Epidermal melanocyte (primary cell): Measurements from ENCODE around the gene SLC23A2.
A peak's percentile ranks its signal among the peaks of the same experiment; 100 is the strongest.
"Not testable (repeated sequence)": the region's sequence is repeated elsewhere in the genome, so short reads cannot be mapped to it uniquely, and the experiment has no call there.

ENCODE experiments used
- DNase-seq: peaks from one replicate; pipeline ENCODE4 v3.0.0; 2011; ENCODE audit warnings: low spot score; ENCODE audit not compliant: insufficient read length

SLC23A2 gene

DNA sequence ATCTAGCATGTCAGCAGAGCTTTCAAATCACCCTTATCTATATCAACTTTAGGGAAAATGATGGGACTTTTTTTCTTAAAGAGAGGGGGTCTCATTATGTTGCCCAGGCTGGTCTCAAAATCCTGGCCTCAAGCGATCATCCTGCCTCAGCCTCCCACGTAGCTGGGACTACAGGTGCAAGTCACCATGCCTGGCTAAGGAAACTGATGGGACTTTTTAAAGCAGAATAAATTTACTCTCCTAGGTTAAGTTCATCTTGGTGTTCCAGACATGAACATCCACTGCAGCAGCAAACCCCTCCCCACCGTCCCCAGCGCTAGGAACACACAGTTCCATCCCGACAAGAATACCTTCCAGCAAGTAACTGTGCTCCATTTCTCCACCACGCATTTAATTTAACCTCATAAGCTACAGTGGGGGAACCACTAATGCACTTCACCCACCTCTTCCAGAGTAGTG is 64.9 kb downstream of the SLC23A2 start:
- no peak for DNase-seq

DNA sequence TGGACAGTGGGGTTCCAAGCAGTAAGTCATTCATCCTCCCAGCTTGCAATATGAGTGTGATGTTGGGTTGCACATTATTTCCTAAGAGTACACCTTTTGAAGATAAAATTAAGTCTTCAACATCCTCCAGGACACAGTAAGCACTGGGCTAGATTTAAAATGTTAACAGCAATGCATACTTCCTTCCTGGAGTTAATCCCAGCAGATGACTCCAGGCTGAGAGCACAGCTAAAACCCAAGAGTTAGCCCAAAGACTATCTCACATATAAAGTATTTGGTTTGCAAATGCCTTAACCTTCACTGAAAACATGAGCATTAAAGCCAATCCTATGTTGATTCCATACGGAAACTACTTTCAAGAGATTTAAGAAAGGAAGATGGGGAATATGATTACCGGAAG is 69.2 kb downstream of the SLC23A2 start:
- no peak for DNase-seq

DNA sequence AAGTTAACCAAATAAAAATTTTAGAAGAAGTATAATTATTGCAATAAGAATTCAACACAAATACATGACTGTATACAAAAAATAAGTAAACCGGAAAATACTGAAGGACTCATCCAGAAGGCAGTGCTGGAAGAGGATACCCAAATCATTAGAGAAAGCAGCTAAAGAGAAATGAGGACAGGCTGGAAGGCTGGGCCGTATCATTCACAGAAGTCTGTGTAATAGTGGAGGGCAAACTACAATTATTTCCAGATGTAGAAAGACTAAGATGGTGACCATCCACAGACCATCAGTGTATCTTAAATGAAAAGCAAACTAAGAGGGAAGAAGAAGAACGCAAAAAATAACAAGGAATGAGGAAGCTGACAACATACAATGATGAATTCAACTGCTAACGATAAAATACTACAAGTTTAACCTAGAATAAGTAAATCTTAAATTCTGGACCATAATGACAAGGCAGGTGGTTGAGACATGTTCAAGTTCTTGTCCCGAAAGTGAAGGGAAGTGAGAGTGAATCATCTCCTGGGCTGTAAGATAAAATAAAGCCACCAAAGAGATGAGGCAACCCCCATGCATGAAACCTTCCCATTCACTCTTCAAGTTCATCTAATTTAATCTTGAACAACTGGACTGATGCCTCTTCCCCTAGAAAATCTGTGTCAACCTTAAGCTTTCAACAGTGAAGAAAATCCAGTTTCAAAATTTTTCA is 71.5 kb downstream of the SLC23A2 start:
- no peak for DNase-seq

DNA sequence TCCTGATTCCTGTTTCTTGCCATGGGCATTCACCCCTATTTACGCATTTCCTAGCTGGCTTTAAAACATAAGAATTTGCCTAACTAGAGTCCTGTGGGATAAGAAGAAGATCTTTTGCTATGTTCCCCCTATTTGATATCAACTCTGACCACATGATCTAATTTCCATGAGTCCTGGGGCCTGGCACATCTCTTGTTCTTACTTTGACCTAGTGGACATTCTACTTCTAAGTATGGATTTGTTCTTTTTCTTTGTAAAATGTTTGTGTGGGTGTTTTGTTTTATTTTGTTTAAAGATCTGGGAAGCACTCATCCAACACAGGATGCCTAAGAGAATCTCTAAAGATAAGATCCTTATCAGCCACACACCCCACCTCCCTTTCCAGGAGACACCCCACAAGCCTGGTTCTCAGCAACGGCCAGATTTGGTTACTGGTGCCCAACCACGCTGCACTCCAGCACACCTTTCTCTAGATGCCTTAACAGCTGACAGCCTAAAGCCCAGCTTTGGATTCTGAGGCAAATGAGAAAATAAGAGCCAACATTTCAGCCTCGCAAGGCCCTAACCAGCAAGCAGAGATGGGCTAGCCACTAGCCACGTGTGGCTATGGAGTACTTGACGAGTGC is 74.7 kb downstream of the SLC23A2 start:
- DNase-seq: no peak

DNA sequence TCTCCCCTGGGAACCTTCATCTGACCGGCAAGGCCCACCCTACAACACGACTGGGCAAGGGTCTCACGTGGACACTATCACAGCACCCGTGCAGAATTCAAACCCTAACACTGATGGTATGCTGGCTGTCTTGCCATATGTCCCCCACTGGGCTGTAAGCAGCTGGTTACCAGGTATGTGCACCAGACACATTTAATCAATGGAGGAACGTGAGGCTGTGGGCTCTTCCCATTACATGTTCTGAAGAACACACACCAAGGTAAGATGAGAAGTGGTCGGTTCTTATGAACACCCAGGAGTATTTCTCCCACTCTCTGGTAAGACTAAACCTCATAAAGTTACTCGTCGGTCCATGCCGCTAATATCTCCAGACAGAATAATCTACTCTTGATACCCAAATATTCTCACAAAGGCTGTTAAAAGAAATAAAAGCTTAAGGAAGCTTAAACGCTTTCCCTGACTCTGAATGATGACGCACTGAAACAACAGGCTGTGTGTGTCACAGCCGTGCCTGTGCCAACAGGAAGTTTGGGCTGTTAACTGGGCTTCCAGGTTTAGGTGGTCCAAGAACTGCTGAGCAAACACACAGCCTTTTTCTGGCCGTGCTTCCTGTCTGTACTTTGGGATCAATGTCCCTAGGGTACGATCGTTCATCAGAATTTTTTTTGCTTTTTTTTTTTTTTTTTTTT is 75.3 kb downstream of the SLC23A2 start:
- DNase-seq: peak; percentile 45

DNA sequence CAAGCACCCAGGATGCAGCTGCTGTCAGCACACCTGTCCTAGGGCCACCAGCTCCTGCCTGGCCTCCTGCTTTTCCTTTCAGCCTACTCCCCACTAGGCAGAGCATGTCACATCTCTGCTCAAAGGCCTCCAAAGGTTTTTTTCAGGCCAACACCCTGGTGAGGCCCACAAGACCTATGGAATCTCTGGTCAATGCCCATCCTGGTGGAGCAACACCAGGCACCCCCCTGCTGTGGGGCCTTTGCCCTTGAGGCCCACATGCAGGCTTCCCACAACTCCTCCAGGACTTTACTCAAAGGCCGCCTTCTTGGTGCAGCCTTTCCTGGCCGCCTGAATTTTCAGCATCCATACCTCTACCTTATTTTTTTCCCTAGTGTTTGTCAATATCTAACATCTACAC is 76.9 kb downstream of the SLC23A2 start:
- no peak for DNase-seq

DNA sequence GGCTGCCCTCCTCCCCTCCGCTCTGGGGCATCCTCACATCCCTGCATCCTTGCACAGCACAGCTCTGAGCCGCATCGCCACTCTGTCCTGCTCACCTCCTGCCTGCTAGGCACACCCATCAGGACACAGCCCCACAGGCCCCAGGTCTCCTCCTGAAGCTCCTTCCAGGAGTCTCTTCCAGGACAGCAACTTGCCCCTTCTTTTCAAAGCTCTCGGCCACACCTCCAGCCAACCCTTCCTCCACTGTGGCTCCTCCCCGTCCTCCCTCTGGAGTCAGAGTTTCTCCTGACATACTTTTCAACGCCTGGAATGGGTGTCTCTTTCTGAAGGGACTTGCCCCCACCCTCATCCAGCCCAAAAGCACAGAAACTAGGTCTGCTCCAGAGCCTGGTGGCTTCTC is 77.3 kb downstream of the SLC23A2 start:
- no peak for DNase-seq

DNA sequence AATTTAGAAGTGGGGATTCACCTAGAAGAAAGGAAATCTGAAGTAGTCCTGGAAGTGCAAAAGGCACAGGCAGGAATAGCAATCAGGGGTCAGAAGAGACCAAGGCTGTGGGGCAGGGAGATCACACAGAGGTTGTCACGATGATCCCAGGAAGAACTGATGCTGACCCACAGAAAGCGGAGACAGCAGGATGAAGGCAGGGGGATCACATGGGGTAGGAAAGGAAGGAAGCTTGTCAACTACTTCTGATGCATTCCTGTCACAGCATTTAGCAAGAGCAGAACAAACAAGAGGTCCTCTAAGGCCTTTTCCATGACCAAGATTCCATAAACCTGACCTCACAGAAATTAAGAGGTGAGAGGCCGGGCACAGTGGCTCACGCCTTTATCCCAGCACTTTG is 79.1 kb downstream of the SLC23A2 start:
- DNase-seq: no peak

DNA sequence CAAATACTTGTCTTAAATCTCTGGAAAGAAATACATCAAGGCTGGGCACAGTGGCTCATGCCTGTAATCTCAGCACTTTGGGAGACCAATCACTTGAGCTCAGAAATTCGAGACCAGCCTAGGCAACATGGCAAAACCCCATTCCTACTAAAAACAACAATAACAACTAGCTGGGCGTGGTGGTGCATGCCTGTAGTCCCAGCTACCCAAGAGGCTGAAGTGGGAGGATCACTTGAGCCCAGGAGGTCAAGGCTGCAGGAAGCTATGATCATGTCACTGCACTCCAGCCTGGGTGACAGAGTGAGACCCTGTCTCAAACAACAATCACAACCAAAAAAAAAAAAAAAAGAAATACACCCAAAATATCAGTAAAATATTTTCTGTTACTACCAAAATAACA is 80.0 kb downstream of the SLC23A2 start:
- not testable (repeated sequence) for DNase-seq

DNA sequence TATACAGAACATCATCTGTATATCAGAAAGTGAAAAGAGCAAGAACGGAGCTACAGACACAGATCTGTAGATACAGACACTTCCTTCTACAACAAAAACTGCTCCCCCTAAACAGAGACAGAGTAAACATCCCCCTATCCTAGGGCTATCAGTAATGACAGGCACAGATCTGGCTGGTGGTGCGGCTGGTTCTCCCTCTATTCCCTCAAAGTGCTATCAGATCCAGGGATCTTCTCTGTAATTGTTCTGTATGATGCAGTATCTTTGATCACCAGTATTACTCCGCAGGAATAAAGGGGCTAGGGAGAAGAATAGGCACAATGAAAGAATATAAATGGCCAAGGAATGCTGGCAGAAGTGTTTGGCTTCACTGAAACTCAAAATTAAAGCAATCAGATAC is 80.7 kb downstream of the SLC23A2 start:
- DNase-seq: no peak

DNA sequence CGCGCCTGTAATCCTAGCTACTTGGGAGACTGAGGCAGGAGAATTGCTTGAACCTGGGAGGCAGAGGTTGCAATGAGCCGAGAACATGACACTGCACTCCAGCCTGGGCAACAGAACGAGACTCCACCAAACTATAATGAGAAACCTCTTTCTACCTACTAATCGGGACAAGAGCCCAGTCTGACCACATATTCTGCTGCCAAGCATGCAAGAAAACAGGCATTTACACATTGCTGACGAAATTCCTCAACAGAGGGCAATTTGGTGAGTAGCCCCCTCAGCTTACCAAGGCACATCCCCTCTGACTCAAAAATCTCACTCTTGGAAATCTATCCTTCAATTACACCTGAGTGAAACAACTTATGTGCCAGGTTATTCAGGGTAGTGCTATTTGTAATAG is 81.2 kb downstream of the SLC23A2 start:
- no peak for DNase-seq

DNA sequence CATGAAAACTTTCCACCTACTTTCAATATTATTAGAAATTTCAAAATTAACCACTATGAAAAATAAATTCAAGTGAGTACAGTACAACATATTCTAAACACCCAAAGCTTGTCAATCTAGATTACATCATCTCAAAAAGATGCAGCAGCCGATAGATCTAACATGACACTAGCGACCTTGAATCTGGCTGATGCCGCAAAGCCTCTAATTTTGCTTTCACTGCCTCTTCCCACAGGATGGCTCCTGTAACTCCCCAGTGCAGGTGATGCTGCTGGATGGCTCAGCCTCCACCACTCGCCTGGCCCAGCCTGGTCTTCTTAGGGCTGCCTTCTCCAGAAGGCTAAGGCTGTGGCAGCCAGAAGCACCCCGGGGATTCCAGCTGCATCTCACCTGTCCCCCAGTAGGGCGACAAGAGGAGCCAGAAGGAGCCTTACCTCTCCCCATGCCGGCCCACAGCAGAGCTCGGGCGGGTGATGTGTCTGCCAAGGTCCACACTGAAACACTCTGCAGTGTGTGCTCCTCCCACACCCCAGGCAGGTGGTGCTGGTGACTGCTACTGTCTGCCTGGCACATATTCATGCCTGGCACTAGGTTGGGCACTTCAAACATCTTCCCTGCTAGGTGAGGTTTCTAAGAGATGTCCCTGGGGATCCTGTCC is 82.1 kb downstream of the SLC23A2 start:
- DNase-seq: no peak

DNA sequence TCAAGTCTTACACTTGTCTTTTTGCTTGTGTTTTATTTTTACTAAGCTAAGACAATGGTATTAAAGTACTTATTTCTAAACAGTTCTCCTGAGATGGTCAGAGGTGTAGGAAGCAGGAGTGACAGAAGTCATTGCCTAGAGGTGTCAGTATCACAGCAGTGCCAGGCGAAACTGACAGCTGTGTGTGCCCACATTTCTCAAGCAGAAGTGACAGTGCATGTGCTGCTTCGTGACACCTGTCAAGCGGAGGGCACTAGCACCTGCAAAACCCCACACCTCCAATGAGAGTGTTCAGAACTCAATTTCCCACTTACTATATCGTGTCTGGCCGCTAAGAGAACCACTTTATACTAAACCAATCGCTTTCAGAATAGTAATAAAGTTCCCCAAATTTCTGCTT is 82.8 kb downstream of the SLC23A2 start:
- DNase-seq: no peak

DNA sequence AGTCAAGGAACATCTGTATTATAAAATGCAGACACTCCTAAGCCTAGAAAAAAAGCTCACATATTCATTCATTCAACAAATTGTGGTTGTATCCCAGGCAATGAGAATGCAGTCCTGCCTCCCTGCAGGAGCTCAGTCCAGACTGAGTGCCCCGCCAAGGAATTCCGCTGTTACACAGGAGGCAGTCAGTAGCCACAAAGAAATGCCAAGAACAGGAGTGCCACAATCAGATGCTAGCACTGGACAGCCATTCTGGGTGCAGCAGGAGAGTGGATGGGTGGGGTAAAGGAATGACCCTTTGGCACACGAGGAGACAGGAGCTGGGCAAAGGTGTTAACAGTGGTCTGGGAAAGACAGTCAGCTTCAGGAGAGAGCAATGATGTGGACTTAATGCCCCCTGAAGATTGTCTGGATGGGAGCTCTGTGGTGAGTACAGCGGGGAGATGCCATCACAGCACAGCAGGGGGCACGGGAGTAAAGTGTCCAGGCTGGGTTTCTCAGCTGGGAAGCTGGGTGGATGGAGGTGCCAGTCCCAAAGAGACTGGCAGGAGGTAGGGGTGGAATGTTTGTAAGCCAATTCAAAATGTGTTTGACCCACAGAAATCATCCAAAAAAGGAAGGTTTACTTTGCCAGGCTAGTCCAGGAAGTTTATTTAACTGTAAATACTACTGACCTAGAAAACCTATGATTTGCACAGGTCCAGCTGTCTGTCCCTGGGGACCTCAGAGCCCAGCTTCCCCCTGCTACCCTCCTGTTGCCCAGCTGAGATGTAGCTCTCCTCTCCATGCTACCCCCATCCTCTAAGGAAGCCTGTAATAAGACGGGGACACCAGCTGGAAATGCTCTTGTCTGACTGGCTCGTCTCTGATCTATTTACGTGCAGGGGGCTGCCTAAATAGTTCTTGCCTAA is 84.1 kb downstream of the SLC23A2 start:
- DNase-seq: no peak

DNA sequence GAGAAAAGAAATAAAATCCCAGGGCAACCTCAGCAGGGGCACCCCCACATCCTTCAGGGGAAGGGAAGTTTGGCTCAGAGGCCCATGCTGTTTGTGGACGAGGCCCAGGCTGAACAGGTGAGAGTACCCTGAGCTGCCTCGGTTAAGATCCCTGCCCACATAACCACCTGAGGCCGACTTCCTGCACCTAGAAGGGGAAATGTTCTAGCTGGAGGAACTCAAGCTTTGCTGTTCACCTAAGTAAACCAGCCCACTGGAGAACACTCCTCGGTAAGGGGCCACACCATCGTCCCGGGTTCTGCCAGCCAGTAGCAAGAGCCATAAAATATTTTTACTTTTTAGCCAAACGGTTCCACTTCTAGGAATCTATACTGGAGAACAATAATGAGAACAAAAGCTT is 88.2 kb downstream of the SLC23A2 start:
- no peak for DNase-seq

DNA sequence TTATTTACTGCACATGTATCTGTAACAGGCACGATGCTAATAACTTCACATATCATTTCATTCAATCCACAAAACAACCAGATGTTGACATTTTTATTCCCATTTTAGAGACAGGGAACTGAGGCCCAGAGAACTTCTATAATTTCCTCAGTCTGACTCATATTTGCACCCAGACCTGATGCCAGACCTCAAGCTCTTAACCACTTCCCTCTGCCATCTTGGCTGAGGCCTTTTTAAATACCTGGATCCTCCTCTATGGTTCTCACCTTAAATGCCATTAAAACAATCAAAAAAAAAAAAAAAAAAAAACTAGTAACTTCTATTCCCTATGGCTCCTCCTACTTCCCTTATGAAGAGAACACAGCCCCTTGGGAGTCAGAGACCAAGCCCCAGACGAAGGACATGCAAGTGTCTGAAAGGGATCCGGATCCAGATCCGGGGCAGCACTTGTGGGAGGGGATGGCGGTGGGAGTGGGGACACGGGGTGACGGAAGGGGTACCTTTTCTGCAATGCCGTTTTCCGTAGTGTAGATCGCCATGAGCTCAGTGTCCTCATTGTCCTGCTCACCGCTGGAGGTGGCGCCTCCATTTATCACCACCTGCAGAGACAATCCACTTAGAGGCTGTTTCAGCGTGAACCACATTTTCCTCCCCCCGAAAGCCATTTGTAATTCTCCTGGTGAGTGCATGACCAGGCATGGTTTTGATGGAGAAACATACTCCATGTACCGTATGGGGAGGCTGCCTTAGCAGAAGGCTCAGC is 88.7 kb downstream of the SLC23A2 start:
- no peak for DNase-seq

DNA sequence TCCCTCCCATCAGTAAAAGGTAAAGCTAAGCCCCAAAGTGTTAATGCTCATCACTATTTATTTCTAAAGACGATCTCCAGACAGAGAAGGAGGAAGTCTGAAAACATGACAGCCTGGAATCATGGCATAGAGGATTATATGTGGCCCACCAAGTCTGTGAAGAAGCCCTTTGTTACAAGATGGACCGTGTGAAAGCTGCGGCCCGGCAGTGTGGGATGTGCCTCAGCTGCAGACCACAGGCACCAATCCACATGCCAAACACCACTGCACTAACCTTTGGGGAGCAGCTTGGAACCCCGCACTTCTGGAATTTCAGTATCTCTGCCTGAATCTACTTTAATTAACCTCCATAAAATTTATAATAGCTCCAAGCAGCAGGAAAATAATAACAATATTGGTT is 90.4 kb downstream of the SLC23A2 start:
- DNase-seq: no peak

DNA sequence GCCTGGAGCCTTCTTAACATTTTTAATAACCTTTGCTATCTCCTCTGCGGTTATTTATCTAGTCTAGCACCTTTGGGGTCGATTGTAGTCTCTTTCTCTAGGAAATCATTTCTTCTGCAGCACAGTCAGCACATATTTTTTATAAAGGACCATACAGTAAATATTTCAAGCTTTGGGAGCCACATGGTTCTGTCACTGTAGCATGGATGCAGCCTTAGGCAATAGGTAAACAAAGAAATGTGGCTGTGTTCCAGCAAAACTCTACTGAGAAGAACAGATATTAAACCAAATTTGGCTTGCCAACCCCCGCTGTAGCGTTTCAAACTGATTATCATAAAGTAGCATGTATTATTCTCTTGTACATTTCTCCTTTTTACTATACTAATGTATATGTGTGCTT is 95.7 kb downstream of the SLC23A2 start:
- DNase-seq: no peak

DNA sequence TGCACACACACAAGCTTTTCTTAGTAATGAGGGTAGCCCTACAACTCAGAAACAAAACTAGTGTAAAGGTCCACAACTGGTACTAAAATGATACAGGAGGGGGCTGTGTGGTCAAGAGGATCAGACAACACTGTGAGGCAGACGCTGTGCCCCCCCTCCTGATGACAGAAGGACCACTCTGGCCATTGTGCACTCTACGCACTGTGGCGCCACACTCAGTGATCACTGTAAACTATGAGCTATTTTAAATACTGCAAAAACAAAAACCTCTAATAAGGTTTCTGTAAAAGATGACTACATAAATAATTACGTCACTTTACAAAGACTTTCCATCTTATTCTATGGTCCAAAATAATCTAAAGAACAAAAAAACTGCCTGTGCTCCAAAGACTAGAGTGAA is 96.1 kb downstream of the SLC23A2 start:
- DNase-seq: no peak

DNA sequence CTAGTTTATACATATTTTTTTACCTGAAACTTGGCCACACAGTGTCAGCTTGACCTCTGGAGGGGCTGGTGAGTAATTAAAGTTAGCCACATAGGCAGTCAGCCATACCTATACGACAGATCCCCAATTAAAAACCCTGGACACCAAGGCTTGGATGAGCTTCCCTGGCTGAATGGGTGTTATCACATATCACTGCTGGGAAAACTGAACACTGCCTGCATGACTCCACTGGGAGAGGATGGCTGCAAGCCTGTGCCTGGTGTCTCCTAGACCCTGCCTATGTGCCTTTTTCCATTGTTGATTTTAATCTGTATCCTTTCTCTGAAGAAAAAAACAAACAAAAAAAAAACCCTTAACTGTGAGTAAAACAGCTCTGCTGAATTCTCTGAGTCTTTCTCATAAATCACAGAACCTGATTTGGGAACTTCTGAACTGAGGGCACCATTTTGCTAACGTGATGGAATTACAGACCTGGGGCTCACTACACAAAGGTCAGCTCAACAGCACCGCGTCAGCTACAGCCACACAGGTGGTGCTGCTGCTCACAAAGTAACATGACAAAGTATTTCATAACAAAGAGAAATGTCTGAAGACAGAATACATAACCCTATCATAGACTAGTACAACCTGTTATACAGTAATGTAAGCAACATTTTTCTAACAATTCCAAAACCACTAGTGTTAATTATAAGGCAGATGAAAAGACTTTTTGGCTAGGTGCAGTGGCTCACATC is 97.0 kb downstream of the SLC23A2 start:
- no peak for DNase-seq
